Osteocyte (in vitro differentiated cells): ENCODE data around the gene KLHL17. TPM values are rescaled to one million over a fixed set of nuclear protein-coding genes. Genes with fewer than 3 reads are reported as not detected.

Experiments used
- DNase-seq: peaks from one replicate; pipeline ENCODE4 v3.0.0; 2021; ENCODE audit warnings: mixed read lengths; ENCODE audit not compliant: unreplicated experiment; ENCODE audit errors: extremely low spot score
- H3K27ac Mint-ChIP-seq: one replicate; pipeline ENCODE4 v1.8.0; 2021; ENCODE audit warnings: mild to moderate bottlenecking, mixed read lengths; ENCODE audit not compliant: unreplicated experiment
- H3K27me3 Mint-ChIP-seq: one replicate; pipeline ENCODE4 v1.8.0; 2021; ENCODE audit warnings: mixed read lengths; ENCODE audit not compliant: unreplicated experiment
- H3K36me3 Mint-ChIP-seq: one replicate; pipeline ENCODE4 v1.8.0; 2021; ENCODE audit warnings: mixed read lengths; ENCODE audit not compliant: unreplicated experiment
- H3K4me1 Mint-ChIP-seq: one replicate; pipeline ENCODE4 v1.8.0; 2021; ENCODE audit warnings: mixed read lengths; ENCODE audit not compliant: unreplicated experiment
- H3K4me3 Mint-ChIP-seq: one replicate; pipeline ENCODE4 v1.8.0; 2021; ENCODE audit warnings: mild to moderate bottlenecking, moderate library complexity, mixed read lengths; ENCODE audit not compliant: unreplicated experiment
- H3K9me3 Mint-ChIP-seq: one replicate; pipeline ENCODE4 v1.8.0; 2021; ENCODE audit warnings: mixed read lengths; ENCODE audit not compliant: unreplicated experiment
- CTCF ChIP-seq: fragments of 200-600 bp; sonication (generic); IDR thresholded peaks from 2 replicates; pipeline ENCODE4 v1.5.0; 2021; ENCODE audit warnings: antibody characterized with exemption, mild to moderate bottlenecking, moderate library complexity
- total RNA-seq: library from RNA; stranded (reverse); gene quantifications from 2 replicates; pipeline ENCODE4 v1.2.1, GENCODE V29; 2021

Gene KLHL17
- total RNA-seq, 1 donor from 2014 or later = 31.7 TPM

- TF ChIP-seq CTCF = no peak
- H3K27me3 Mint-ChIP-seq = peaks cover 20% of the 10 kb centered on the region
- no peak for DNase-seq
- H3K27ac Mint-ChIP-seq = no peak overlapping the region
- H3K36me3 Mint-ChIP-seq = no peaks in the 10 kb centered on the region
- H3K4me1 Mint-ChIP-seq = peaks cover 23% of the 10 kb centered on the region
- no peak overlapping the region for H3K4me3 Mint-ChIP-seq
- no peaks in the 10 kb centered on the region for H3K9me3 Mint-ChIP-seq
Measured at GRCh38 chr1:919271-919872, 41.0 kb upstream of the KLHL17 start.

- DNase-seq = no peak
- no peak overlapping the region for H3K27ac Mint-ChIP-seq
- H3K27me3 Mint-ChIP-seq = peaks cover 15% of the 10 kb centered on the region
- no peak overlapping the region for H3K4me3 Mint-ChIP-seq
- no peaks in the 10 kb centered on the region for H3K36me3 Mint-ChIP-seq
- TF ChIP-seq CTCF = no peak
- H3K9me3 Mint-ChIP-seq = no peaks in the 10 kb centered on the region
- peaks cover 23% of the 10 kb centered on the region for H3K4me1 Mint-ChIP-seq
Measured at GRCh38 chr1:920010-920409, 40.4 kb upstream of the KLHL17 start.

- H3K4me1 Mint-ChIP-seq = peaks cover 23% of the 10 kb centered on the region
- no peak for DNase-seq
- H3K36me3 Mint-ChIP-seq = no peaks in the 10 kb centered on the region
- no peaks in the 10 kb centered on the region for H3K9me3 Mint-ChIP-seq
- H3K27ac Mint-ChIP-seq = no peak overlapping the region
- H3K4me3 Mint-ChIP-seq = no peak overlapping the region
- H3K27me3 Mint-ChIP-seq = peaks cover 12% of the 10 kb centered on the region
- no peak for TF ChIP-seq CTCF
Measured at GRCh38 chr1:920521-920920, 39.9 kb upstream of the KLHL17 start.

- no peak overlapping the region for H3K27ac Mint-ChIP-seq
- H3K36me3 Mint-ChIP-seq = no peaks in the 10 kb centered on the region
- peak overlapping the region; percentile 22 for H3K4me3 Mint-ChIP-seq
- H3K9me3 Mint-ChIP-seq = no peaks in the 10 kb centered on the region
- H3K27me3 Mint-ChIP-seq = peaks cover 10% of the 10 kb centered on the region
- DNase-seq = no peak
- peak; percentile 55 for TF ChIP-seq CTCF
- peaks cover 23% of the 10 kb centered on the region for H3K4me1 Mint-ChIP-seq
Measured at GRCh38 chr1:921011-921837, 39.2 kb upstream of the KLHL17 start.
